Trophoblast cell (in vitro differentiated cells and primary cell): ENCODE data around the gene L3MBTL4.

Experiments
- DNase-seq, 2 donors: peaks; one replicate each; pipeline ENCODE4 v3.0.0-alpha.2; 2016
- H2AFZ ChIP-seq: 2 replicates; pipeline ENCODE4 v1.6.1; 2013; ENCODE audit warnings: low read length, moderate library complexity, mild to moderate bottlenecking; ENCODE audit not compliant: insufficient read depth, poor library complexity
- H2AK5ac ChIP-seq: 2 replicates; pipeline ENCODE4 v1.6.1; 2013; ENCODE audit warnings: mild to moderate bottlenecking, low read length
- H2BK120ac ChIP-seq: 2 replicates; pipeline ENCODE4 v1.6.1; 2013; ENCODE audit warnings: low read length, mild to moderate bottlenecking, moderate library complexity; ENCODE audit not compliant: insufficient read depth, poor library complexity
- H2BK12ac ChIP-seq: 2 replicates; pipeline ENCODE4 v1.6.1; 2013; ENCODE audit warnings: mild to moderate bottlenecking, low read length, moderate library complexity
- H2BK5ac ChIP-seq: 2 replicates; pipeline ENCODE4 v1.6.1; 2013; ENCODE audit warnings: low read length, low read depth, moderate library complexity, mild to moderate bottlenecking; ENCODE audit not compliant: poor library complexity
- H3K14ac ChIP-seq: 2 replicates; pipeline ENCODE4 v1.6.1; 2013; ENCODE audit warnings: mild to moderate bottlenecking, low read length
- H3K18ac ChIP-seq: 2 replicates; pipeline ENCODE4 v1.6.1; 2013; ENCODE audit warnings: mild to moderate bottlenecking, low read length
- H3K23ac ChIP-seq: 2 replicates; pipeline ENCODE4 v1.6.1; 2013; ENCODE audit warnings: low read length
- H3K27ac ChIP-seq: 2 replicates; pipeline ENCODE4 v1.5.1; 2013; ENCODE audit warnings: low read depth, mild to moderate bottlenecking, inconsistent platforms, low read length, moderate library complexity
- H3K27me3 ChIP-seq: 2 replicates; pipeline ENCODE4 v1.6.1; 2013; ENCODE audit warnings: inconsistent platforms, mild to moderate bottlenecking, low read length, moderate library complexity; ENCODE audit not compliant: insufficient read depth
- H3K36me3 ChIP-seq, 2 experiments: 1 replicate in 1 of 2; 2 replicates in 1 of 2; pipeline ENCODE4 v1.6.1; 2013; ENCODE audit warnings: low read length in 2 of 2, mild to moderate bottlenecking in 2 of 2, moderate library complexity in 1 of 2; ENCODE audit not compliant: insufficient read depth in 2 of 2, control insufficient read depth in 1 of 2
- H3K4ac ChIP-seq: 2 replicates; pipeline ENCODE4 v1.6.1; 2013; ENCODE audit warnings: low read depth, mild to moderate bottlenecking, low read length, moderate library complexity
- H3K4me1 ChIP-seq, 2 experiments: 1 replicate in 1 of 2; 2 replicates in 1 of 2; pipeline ENCODE4 v1.6.1; 2013; ENCODE audit warnings: low read length in 2 of 2, mild to moderate bottlenecking in 2 of 2, moderate library complexity in 1 of 2; ENCODE audit not compliant: insufficient read depth in 2 of 2, control insufficient read depth in 1 of 2
- H3K4me2 ChIP-seq: 2 replicates; pipeline ENCODE4 v1.6.1; 2013; ENCODE audit warnings: inconsistent platforms, mild to moderate bottlenecking, low read length, moderate library complexity
- H3K4me3 ChIP-seq: 2 replicates; pipeline ENCODE4 v1.5.1; 2013; ENCODE audit warnings: mild to moderate bottlenecking, low read depth, low read length, inconsistent platforms
- H3K79me1 ChIP-seq: one replicate; pipeline ENCODE4 v1.6.1; 2013; ENCODE audit warnings: low read length
- H3K79me2 ChIP-seq: 2 replicates; pipeline ENCODE4 v1.6.1; 2013; ENCODE audit warnings: low read length, mild to moderate bottlenecking; ENCODE audit not compliant: control insufficient read depth, insufficient read depth, poor library complexity
- H3K9ac ChIP-seq: 2 replicates; pipeline ENCODE4 v1.6.1; 2013; ENCODE audit warnings: mild to moderate bottlenecking, low read length
- H3K9me3 ChIP-seq: 2 replicates; pipeline ENCODE4 v1.6.1; 2013; ENCODE audit warnings: low read depth, mild to moderate bottlenecking, control low read depth, inconsistent platforms, low read length; ENCODE audit not compliant: insufficient read depth
- H4K12ac ChIP-seq: 2 replicates; pipeline ENCODE4 v1.6.1; 2013; ENCODE audit warnings: low read depth, mild to moderate bottlenecking, low read length, moderate library complexity
- H4K8ac ChIP-seq: 2 replicates; pipeline ENCODE4 v1.6.1; 2013; ENCODE audit warnings: low read depth, mild to moderate bottlenecking, low read length, moderate library complexity
- H4K91ac ChIP-seq: one replicate; pipeline ENCODE4 v1.6.1; 2013; ENCODE audit warnings: low read depth, mild to moderate bottlenecking, low read length, moderate library complexity
- WGBS: extraction: QIAGEN DNeasy Blood & Tissue Kit; methylation state at CpG from one replicate; pipeline ENCODE4 v1.1.7; 2013; ENCODE audit warnings: missing lambda C conversion rate; ENCODE audit not compliant: insufficient read length, insufficient coverage; ENCODE audit errors: extremely low coverage; 5-methylcytosine and 5-hydroxymethylcytosine counted together

Gene L3MBTL4

GRCh38 chr18:6326566-6326965 is 88.1 kb downstream of the L3MBTL4 start:
- H2BK12ac ChIP-seq = no peak overlapping the region
- no peak overlapping the region for H3K18ac ChIP-seq
- H3K9me3 ChIP-seq = peaks cover 8% of the 10 kb centered on the region
- no peaks in the 10 kb centered on the region for H3K79me1 ChIP-seq
- no peak overlapping the region for H4K91ac ChIP-seq
- no peaks in the 10 kb centered on the region for H3K36me3 ChIP-seq
- no peak overlapping the region for H3K4me3 ChIP-seq
- no peak overlapping the region for H3K27ac ChIP-seq
- no peak overlapping the region for H3K14ac ChIP-seq
- H3K79me2 ChIP-seq = no peaks in the 10 kb centered on the region
- no peak overlapping the region for H3K4ac ChIP-seq
- H2AK5ac ChIP-seq = no peak overlapping the region
- H2BK5ac ChIP-seq = no peak overlapping the region
- no peaks in the 10 kb centered on the region for H3K4me1 ChIP-seq
- DNase-seq = peak; percentile 10 to 72
- no peak overlapping the region for H2AFZ ChIP-seq
- no peak overlapping the region for H3K23ac ChIP-seq
- H3K4me2 ChIP-seq = no peak overlapping the region
- WGBS = no CpG with 5 or more reads among the region's 2 CpGs
- H3K27me3 ChIP-seq = no peaks in the 10 kb centered on the region
- no peak overlapping the region for H3K9ac ChIP-seq
- no peak overlapping the region for H2BK120ac ChIP-seq
- H4K8ac ChIP-seq = no peak overlapping the region
- no peak overlapping the region for H4K12ac ChIP-seq

GRCh38 chr18:6323319-6323889 is 91.3 kb downstream of the L3MBTL4 start:
- peaks cover 8% of the 10 kb centered on the region for H3K9me3 ChIP-seq
- no peak overlapping the region for H3K14ac ChIP-seq
- no peak overlapping the region for H3K27ac ChIP-seq
- H3K79me1 ChIP-seq = no peaks in the 10 kb centered on the region
- no peak overlapping the region for H3K23ac ChIP-seq
- H3K27me3 ChIP-seq = no peaks in the 10 kb centered on the region
- H2BK12ac ChIP-seq = no peak overlapping the region
- no peak overlapping the region for H4K12ac ChIP-seq
- no peak overlapping the region for H3K4me2 ChIP-seq
- H3K4ac ChIP-seq = no peak overlapping the region
- no peaks in the 10 kb centered on the region for H3K36me3 ChIP-seq
- H3K9ac ChIP-seq = no peak overlapping the region
- DNase-seq = no peak
- no peak overlapping the region for H2BK120ac ChIP-seq
- no peaks in the 10 kb centered on the region for H3K79me2 ChIP-seq
- no peak overlapping the region for H2BK5ac ChIP-seq
- H3K18ac ChIP-seq = no peak overlapping the region
- no peak overlapping the region for H4K91ac ChIP-seq
- H3K4me3 ChIP-seq = no peak overlapping the region
- no peak overlapping the region for H4K8ac ChIP-seq
- WGBS = no CpG with 5 or more reads among the region's 1 CpG
- no peaks in the 10 kb centered on the region for H3K4me1 ChIP-seq
- no peak overlapping the region for H2AK5ac ChIP-seq
- H2AFZ ChIP-seq = no peak overlapping the region

DNA sequence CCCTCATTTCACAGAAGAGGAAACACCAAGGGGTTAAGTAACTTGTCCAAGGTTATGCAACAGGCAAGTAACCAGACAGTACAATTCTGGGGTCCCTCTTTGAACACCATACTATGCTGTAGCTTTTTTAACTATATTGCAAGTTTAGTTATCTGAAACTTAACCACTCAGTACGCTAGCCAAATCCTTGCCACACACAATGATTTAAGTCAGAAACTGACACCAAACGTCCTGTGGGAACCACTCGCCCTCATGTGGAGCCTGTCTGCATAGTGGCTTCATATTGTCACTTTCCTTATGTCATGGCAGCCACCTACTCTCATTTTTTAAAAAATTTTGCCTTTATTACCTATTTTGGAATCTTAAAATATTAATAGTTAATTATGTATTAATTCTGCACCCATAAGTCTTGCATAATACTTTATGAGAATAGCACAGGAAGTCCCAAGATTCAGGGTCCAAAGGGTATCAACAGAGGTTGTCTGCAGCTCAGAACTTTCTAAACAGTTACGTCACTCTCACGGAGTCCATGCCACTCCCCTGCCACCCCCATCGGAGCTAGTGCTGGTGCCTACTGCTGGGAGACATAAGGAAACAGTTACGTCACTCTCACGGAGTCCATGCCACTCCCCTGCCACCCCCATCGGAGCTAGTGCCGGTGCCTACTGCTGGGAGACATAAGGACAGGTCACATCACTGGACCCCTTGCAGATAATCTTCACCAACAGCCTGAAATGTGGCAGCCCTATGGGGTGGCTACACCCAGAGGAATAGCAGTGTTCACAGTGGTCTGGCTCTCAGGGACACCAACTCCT is 99.0 kb downstream of the L3MBTL4 start:
- Histone ChIP-seq H3K23ac (no peak overlapping the region), H2AFZ (no peak overlapping the region), H2BK5ac (no peak overlapping the region), H3K9ac (no peak overlapping the region), H3K9me3 (no peaks in the 10 kb centered on the region), H3K36me3 (no peaks in the 10 kb centered on the region), H3K27me3 (no peaks in the 10 kb centered on the region), H3K4ac (no peak overlapping the region), H3K18ac (no peak overlapping the region), H3K4me3 (no peak overlapping the region), H2AK5ac (no peak overlapping the region), H4K12ac (no peak overlapping the region), H3K79me2 (no peaks in the 10 kb centered on the region), H2BK12ac (no peak overlapping the region), H4K91ac (no peak overlapping the region), H3K14ac (no peak overlapping the region), H3K79me1 (no peaks in the 10 kb centered on the region), H3K4me1 (no peaks in the 10 kb centered on the region), H3K27ac (no peak overlapping the region), H3K4me2 (no peak overlapping the region), H4K8ac (no peak overlapping the region), H2BK120ac (no peak overlapping the region)
- DNase-seq = peak in 1 of 2 donors; percentile 7
- WGBS = no CpG with 5 or more reads among the region's 10 CpGs

GRCh38 chr18:6313415-6313814 is 101.3 kb downstream of the L3MBTL4 start:
- WGBS = no CpG with 5 or more reads among the region's 2 CpGs
- Histone ChIP-seq H2BK120ac (no peak overlapping the region), H4K12ac (no peak overlapping the region)

More at GRCh38 chr18:6313415-6313814, 101.3 kb downstream of the L3MBTL4 start:
- H3K9ac ChIP-seq = no peak overlapping the region
- no peaks in the 10 kb centered on the region for H3K4me1 ChIP-seq
- no peak overlapping the region for H2BK5ac ChIP-seq
- H3K14ac ChIP-seq = no peak overlapping the region
- H3K27me3 ChIP-seq = no peaks in the 10 kb centered on the region
- H2AK5ac ChIP-seq = no peak overlapping the region
- H3K4ac ChIP-seq = no peak overlapping the region
- no peaks in the 10 kb centered on the region for H3K79me2 ChIP-seq
- H3K36me3 ChIP-seq = no peaks in the 10 kb centered on the region
- no peak overlapping the region for H3K4me3 ChIP-seq
- no peaks in the 10 kb centered on the region for H3K9me3 ChIP-seq
- H3K23ac ChIP-seq = no peak overlapping the region
- H3K79me1 ChIP-seq = no peaks in the 10 kb centered on the region
- H4K8ac ChIP-seq = no peak overlapping the region
- H4K91ac ChIP-seq = no peak overlapping the region
- H3K27ac ChIP-seq = no peak overlapping the region
- no peak overlapping the region for H3K4me2 ChIP-seq
- no peak overlapping the region for H3K18ac ChIP-seq
- H2AFZ ChIP-seq = no peak overlapping the region
- H2BK12ac ChIP-seq = no peak overlapping the region
- DNase-seq = no peak
